Measurements from ENCODE around the gene DDX54. TPM values are rescaled to one million over a fixed set of nuclear protein-coding genes. Genes with fewer than 3 reads are reported as not detected.

DDX54 gene
- total RNA-seq, 1 experiment from 2014 or later = 83.0 TPM

DNA sequence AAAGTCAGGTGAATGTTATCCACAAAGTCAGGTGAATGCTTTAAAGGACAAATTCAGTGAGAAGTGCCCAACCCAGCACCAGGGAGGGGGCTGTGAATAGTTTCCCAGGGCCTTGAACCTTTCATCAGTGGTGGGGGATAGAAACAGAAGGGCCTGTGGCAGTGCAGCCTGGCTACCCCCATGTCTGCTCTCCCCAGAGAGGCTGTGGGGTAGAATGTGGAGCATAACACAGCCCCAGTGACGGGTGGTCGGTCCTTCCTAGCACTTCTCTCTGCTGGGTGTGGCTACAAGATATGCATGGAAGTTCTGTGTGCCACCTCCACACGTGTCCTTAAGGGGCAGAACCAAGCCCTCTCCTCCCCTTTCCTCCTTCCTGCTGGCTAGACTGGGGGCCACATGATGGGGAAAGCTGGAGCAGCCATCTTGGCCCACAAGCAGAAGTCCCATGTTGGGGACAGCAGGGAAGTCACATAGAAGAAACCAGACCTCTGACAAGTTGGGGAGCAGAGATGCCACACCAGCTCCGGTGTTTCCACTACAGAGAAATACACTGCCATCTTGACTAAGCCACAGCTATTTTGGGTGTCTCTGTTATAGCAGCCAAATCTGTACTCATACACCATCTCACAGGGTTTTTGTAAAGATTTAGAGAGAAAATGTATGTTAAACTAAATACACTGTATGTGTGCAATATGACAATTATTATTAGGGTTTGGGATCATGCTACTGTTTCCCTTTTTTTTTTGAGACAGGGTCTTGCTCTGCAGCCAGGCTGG is 17.2 kb upstream of the DDX54 start:
- no peak overlapping the region for H2BK15ac ChIP-seq (ENCODE audit: low read depth, low read length)
- H3K4me2 ChIP-seq (ENCODE audit: insufficient read depth, insufficient read length, low read length) = no peak overlapping the region
- no peak overlapping the region for H2AK5ac ChIP-seq (ENCODE audit: insufficient read length, low read length)
- no peak overlapping the region for H2BK120ac ChIP-seq (ENCODE audit: low read depth, low read length, poor library complexity, severe bottlenecking)
- H3K9me3 ChIP-seq (ENCODE audit: control insufficient read depth, low read depth, low read length) = no peaks in the 10 kb centered on the region
- no peak overlapping the region for H3K14ac ChIP-seq (ENCODE audit: insufficient read depth, low read length)
- Mint-ChIP-seq H3K27ac (no peak overlapping the region), H3K9me3 (peaks cover 0 to 6% of the 10 kb centered on the region in 2 experiments; a peak in 1 of 5 replicates), H3K4me3 (no peak overlapping the region), H3K36me3 (ENCODE audit: insufficient read depth in 1 of 3, low read depth in 3 of 3) (peaks cover 2 to 9% (median 6%) of the 10 kb centered on the region in 3 experiments; a peak in 6 of 7 replicates), H3K4me1 (peaks cover 3 to 4% of the 10 kb centered on the region in 2 experiments; a peak in 2 of 4 replicates), H3K27me3 (ENCODE audit: low read depth) (no peaks in the 10 kb centered on the region; the same call in 1 of the 2 replicates)
- no peaks in the 10 kb centered on the region for H3K27me3 ChIP-seq (ENCODE audit: insufficient read depth, low read length)
- no peak overlapping the region for H2BK12ac ChIP-seq (ENCODE audit: insufficient read length, low read depth, low read length)
- H3K18ac ChIP-seq (ENCODE audit: insufficient read length, low read depth, low read length) = no peak overlapping the region
- H4K8ac ChIP-seq (replicated peaks; ENCODE audit: insufficient read length, low read depth, low read length) = no peak overlapping the region
- H3K56ac ChIP-seq (ENCODE audit: insufficient read length, low read depth, low read length) = no peak overlapping the region
- H3K9ac ChIP-seq (ENCODE audit: extremely low read depth, insufficient read length, low read length) = no peak overlapping the region
- no peak overlapping the region for H4K91ac ChIP-seq (ENCODE audit: insufficient read length, low read depth, low read length)
- H2BK5ac ChIP-seq (ENCODE audit: insufficient read length, low read length) = no peak overlapping the region
- TF ChIP-seq, protein P1, sequence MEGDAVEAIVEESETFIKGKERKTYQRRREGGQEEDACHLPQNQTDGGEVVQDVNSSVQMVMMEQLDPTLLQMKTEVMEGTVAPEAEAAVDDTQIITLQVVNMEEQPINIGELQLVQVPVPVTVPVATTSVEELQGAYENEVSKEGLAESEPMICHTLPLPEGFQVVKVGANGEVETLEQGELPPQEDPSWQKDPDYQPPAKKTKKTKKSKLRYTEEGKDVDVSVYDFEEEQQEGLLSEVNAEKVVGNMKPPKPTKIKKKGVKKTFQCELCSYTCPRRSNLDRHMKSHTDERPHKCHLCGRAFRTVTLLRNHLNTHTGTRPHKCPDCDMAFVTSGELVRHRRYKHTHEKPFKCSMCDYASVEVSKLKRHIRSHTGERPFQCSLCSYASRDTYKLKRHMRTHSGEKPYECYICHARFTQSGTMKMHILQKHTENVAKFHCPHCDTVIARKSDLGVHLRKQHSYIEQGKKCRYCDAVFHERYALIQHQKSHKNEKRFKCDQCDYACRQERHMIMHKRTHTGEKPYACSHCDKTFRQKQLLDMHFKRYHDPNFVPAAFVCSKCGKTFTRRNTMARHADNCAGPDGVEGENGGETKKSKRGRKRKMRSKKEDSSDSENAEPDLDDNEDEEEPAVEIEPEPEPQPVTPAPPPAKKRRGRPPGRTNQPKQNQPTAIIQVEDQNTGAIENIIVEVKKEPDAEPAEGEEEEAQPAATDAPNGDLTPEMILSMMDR (conservative IDR thresholded peaks at IDR 0.05) = no peak
- H3K79me1 ChIP-seq (ENCODE audit: insufficient read depth, low read depth, low read length, poor library complexity, severe bottlenecking) = no peaks in the 10 kb centered on the region
- no peaks in the 10 kb centered on the region for H3K4me1 ChIP-seq (ENCODE audit: insufficient read depth, low read length)
- no peaks in the 10 kb centered on the region for H3K79me2 ChIP-seq (ENCODE audit: insufficient read depth, low read length)
- WGBS (ENCODE audit: extremely low coverage, insufficient read length, low lambda C conversion rate) = no CpG with 5 or more reads among the region's 4 CpGs
- H4K20me1 ChIP-seq (ENCODE audit: control insufficient read depth, insufficient read depth, insufficient read length) = no peaks in the 10 kb centered on the region
- no peak overlapping the region for H2BK20ac ChIP-seq (ENCODE audit: low read depth, low read length, poor library complexity, severe bottlenecking)
- H3K27ac ChIP-seq (ENCODE audit: insufficient read length, low read depth, low read length) = no peak overlapping the region
- H3K23me2 ChIP-seq (ENCODE audit: insufficient read length, low read depth, low read length, poor library complexity, severe bottlenecking) = no peaks in the 10 kb centered on the region
- H4K5ac ChIP-seq (ENCODE audit: insufficient read length, low read depth, low read length) = no peak overlapping the region
- no peak overlapping the region for H3K23ac ChIP-seq (ENCODE audit: insufficient read length, low read depth, low read length)
- H2AFZ ChIP-seq (ENCODE audit: low read length) = no peak overlapping the region
- H3K4ac ChIP-seq (ENCODE audit: low read depth, low read length) = no peak overlapping the region
- no peak for DNase-seq
- no peak overlapping the region for H3T11ph ChIP-seq (ENCODE audit: low read length)
